CD1c-positive myeloid dendritic cell (primary cell): ENCODE data around the gene SCN4A.
A peak's percentile ranks its signal among the peaks of the same experiment; 100 is the strongest.
"Not testable (repeated sequence)": the region's sequence is repeated elsewhere in the genome, so short reads cannot be mapped to it uniquely, and the experiment has no call there.

ENCODE experiments used
- DNase-seq: peaks from one replicate; pipeline ENCODE4 v3.0.0-alpha.2; 2016; ENCODE audit errors: extremely low spot score

SCN4A gene

DNA sequence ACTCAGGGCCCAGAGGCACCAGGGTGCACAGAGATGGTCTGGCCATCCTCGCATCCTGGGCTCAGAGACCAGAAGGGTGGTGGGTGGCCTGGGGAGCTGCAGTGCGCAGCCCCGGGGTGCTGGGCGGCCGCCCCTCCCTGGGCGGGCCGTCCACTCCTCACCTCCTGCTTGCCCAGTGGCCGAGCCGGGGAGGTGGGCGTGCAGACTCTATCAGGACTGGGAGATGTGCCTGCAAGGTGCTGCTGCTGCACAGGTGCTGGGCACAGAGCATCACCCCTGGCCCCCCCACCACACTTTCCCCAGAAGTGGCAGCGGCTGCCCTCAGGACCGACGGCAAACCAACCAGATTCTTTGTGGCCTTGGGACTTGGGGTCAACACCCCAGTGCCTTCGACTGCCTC, at the start of gene SCN4A:
SCN4A (minus strand) TSS at position 123 of the 400 bp plus-strand sequence; CDS start at position 46, 77 bp downstream.
- DNase-seq, result no peak

DNA sequence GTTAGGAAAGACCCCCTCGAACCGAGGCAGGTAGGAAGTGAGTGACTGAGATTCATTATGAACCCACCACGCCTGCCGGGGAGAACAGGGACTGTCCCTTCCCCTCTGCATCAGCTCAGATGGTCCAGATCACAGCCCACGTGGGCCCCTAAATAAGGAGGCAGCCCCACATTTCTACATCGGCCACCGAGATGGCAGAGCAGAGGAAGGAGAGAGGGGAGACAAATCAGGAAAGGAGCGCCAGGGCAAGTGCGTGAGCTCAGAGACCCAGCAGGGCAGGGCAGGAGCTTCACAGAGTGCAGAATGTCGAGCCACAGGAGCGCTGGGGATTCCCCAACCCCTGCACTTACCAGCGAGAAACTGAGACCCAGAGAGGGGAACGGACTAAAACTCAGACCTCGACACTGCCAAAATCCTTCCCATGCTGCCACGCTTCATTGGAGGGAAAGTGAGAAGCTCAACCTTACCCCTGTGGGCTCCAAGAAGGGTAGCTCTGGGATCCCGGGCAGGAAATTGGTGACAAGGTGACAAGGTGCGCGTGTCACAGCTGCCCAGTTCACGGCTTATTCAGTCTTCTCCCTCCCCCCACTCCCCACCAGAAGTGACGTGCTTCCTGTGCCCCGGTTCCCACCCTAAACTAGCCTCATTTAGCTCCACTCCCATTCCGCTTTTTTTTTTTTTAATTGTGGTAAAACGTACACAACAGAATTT, 47.5 kb upstream of the SCN4A start, which contains the start of gene ICAM2:
ICAM2 (minus strand) TSS at position 578 of the 711 bp plus-strand sequence. CDS start 13,942 bp downstream, outside the sequence.
- DNase-seq, result peak; percentile 79

DNA sequence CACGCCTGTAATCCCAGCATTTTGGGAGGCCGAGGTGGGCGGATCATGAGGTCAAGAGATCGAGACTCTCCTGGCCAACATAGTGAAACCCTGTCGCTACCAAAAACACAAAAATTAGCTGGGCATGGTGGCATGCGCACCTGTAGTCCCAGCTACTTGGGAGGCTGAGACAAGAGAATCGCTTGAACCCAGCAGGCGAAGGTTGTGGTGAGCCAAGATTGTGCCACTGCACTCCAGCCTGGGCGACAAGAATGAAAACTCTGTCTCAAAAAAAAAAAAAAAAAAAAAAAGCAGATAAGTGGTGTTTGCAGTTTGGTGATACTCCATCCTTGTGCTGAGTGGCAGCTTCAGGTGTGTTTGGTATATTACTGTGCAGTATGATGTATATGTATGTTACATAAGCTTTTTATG, 46.8 kb upstream of the SCN4A start:
- not testable (repeated sequence) for DNase-seq

DNA sequence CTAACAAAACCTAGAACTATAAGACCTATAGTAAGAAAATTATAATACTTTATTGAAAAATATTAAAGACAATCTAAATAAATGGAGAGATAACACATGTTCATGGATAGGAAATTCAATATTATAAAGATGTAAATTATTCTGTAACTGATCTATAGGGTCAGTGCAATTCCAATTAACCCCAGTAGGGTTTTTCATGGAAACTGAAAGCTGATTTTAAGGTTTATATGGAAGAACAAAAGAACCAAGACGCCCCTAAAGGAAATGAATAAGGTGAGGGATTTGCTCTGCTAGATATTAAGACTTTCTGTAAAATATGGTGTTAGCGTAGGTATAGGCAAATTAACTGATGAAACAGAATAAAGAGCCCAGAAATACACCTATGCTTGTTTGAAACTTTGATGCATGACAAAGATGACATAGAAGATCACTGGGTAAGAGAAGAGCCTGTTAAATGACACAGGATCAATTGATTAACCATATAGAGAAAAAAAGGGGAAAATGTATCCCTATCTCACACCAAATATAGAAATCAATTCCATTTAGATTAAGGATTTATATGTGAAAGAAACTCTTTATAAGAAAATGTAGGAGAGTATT, 44.8 kb upstream of the SCN4A start:
- DNase-seq, result no peak

DNA sequence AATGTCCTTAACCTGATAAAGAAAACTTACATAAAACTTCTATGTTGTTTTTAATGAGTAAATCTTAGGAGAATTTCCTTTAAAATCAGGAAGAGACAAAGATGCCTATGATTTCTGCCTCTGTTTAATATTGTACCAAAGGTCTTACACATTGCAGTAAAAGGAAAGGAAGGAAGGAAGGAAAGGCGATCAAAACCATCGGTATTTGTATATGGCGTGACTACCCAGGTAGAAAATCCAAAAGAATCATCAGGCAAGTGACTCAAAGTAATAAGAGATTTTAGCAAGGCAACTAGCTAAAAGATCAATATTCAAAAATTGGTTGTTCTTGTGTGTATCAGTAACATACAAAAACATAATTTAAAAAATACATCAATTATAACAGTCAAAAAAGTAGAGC, 44.3 kb upstream of the SCN4A start:
- DNase-seq, result no peak

DNA sequence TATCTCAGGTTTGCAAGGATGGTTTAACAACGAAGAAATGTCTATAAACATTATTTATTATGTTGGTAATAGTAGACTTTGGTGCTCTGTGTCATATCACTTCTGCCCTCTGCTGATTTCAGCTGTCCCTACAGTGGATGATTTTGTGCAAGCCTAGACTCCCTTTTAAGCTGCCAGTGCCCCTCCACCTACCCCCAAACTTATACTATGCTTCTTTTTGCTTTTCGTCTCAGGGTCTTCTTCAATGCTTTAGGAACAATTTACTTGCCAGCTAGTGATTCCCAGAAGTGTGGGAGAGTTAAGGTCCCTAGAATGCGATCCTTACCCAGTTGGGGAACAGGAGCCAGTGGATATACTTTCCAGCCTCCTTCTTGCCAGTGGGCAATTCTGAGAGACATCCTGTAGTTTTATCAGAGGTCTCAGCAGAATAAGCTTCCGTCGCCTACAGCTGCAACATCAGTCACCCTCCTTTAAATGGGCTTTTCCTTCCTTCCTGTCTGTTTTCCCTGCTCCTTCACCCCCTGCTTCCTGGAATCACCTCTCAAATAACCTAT, 43.6 kb upstream of the SCN4A start:
- DNase-seq, result no peak

DNA sequence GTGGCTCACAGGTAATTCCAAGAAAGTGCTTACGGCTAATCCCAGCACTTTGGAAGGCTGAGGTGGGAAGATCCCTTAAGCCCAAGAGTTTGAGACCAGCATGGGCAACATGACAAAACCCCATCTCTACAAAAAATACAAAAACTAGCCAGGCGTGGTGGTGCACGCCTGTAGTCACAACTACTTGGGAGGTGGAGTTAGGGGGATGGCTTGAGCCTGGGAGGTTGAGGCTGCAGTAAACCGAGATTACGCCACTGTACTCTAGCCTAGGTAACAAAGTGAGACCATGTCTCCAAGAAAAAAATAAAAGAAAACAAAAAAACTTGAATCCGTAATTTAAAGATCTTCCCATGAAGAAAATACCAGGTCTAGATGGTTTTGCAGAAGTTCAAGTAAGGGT, 42.7 kb upstream of the SCN4A start:
- DNase-seq, result no peak

DNA sequence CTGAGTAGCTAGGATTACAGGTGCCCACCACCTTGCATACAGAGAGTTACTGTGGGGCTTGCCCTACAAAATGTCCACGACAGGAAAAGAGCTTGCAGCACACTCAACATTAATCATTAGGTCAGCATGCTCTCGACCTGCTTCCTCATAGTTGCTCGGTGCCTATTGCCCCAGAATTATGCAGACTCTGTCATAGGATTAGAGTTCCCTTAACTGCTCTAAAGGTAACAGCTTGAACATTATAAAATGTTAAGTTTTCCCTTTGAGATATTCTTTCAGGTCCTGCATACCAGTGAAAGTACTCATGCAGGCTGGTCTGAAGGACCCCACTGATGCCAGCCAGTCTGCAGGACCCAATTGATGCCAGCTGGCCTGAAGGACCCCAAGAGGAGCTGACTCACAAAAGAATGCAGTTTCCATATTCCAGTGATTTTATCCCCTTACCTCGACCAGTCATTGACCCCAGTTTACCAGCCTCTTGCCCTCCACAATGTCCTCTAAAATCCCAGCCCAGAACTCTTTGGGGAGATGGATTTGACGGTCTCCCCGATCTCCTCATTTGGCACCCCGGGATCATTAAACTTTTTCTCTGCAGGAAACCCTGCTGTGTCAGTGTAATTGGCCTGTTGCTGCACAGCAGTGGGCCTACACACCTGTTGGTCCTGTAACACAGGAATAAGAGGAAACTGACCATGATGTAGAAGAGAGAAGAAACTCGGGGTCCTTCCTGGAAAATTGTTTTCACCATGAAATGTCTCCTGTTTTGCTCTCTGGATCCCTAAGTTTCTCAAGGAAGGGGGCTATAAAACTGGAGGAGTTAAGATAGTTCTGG, 37.1 kb upstream of the SCN4A start:
- DNase-seq, result peak; percentile 68

DNA sequence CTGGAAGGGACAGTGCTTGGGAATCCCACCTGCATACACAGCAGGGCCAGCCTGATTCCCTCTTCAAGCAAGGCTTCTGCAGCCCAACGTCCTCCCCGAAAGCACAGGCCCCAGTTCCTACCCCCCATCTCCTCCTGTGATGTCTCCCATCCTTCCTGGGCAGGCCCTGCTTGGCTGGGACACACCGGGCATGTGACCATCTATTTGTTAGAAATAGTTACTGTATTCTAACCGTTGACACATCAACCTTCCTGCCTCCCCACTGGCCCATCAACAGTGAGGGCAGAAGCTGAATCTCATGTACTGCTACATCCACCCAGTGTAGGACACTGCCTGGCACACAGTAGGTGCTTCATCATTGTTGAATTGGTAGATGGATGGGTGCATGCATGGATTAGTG, 36.1 kb upstream of the SCN4A start:
- no peak for DNase-seq

DNA sequence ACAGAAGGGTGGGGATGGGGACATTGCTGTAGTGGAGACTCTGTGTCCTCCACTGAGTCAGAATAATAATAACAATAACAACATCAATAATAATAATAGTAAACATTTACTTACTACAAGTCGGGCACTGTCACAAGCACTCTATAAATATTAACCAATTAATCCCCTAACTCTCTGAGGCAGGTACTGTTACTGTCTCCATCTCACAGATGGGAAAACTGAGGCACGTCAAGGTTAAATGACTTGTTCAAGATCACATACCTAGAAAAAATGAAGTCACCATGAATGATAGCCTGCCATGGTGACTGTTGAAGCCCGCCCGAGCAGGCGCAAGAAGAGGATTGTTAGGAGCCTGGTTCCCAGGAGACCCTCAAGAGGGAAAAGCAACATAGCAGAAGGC, 35.6 kb upstream of the SCN4A start:
- DNase-seq, result no peak

DNA sequence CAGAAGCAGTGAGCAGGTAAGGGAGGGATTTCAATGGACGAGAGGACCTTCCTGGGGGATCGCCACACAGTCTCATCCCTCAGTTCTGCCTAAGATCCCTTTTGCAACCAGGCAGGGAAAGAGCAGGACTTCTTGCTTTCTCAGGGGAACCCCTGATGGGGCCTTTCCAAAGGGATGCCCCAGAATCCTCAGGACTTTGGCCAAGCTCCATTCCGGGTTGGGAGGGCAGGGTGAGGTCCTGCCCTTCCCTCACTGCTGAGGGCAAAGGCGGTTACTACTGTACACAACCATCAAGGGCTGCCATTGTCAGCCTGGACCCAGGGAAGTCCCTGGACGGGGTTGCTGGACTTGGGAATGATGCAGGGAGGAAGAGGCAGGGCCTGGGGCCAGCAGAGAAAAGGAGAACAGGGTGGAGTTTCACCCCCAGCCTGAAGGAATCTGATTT, 35.1 kb upstream of the SCN4A start:
- DNase-seq, result no peak

DNA sequence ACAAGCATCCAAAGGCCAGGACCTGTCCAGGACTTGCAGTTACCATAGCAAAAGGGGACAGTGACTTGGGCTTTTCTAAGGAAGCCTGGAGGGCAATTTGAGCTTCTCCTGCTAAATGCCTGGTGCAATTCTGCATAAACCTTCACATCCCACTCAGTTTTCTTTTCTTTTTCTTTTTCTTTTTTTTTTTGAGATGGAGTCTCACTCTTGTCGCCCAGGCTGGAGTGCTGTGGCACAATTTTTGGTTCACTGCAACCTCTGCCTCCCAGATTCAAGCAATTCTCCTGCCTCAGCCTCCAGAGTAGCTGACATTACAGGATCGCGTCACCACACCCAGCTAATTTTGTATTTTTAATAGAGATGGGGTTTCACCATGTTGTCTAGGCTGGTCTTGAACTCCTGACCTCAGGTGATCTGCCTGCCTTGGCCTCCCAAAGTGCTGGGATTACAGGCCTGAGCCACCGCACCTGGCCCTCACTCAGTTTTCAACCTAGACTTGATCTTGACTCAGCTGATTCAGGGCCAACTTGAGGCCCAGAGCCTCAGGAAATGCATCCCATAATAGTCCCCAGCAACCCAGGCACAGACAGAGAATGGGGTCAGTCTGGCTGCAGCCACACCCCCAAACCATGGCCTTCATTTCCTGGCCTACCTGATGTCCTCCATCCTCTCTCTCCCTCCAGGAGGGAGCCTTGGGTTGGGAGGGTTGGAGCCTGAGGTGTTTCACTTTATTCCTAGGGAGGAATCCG, 34.5 kb upstream of the SCN4A start:
- not testable (repeated sequence) for DNase-seq

DNA sequence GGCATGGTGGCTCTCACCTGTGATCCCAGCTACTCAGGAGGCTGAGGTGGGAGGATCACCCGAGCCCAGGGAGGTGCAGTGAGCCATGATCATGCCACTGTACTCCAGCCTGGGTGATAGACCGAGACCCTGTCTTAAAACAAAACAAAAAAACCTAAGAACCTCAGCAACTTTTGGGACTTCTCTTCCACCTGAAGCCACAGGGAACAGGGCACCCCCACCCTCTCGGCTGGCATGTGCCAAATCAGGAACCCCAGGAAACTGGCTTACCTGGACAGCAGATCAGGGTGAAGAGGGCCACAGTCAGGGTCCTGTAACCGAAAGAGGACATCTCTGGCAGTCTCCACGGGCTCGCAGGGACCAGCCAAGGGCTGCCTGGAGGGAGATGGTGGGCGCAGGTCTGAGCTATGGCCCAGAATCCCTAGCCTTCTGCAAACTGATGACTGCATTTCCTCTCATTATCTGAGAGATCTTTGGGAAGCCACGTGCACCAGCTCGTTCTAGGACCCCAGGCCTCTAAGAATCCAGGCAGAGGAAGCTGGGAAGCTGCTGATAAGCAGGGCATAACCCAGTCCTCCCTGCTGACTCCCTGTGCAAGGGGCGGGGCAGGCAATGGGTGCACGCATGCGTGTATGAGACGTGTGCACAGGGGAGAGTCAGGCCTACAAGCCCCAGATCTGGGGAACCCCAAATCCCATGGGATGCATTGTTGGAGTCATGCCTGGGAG, 33.8 kb upstream of the SCN4A start:
- no peak for DNase-seq

DNA sequence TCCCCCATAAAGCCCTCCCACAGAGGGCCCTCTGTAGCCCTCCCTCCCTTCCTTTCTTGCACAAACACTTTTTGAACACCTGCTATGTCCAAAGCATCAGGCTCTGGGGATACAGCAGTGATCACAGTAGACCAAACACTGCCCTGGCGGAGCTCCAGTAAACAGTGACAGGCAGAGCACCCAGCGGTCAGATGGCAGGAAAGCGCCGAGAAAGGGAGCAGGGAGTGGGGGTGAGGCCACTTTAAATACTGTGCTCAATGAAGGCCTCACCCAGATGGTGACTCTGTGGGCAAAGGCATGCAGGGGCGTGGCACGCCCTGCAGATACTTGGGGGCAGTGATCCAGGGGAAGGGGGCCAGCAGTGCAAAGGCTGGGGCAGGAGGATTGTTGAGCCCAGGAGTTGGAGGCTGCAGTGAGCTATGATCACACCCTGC, 33.0 kb upstream of the SCN4A start:
- DNase-seq, result no peak

DNA sequence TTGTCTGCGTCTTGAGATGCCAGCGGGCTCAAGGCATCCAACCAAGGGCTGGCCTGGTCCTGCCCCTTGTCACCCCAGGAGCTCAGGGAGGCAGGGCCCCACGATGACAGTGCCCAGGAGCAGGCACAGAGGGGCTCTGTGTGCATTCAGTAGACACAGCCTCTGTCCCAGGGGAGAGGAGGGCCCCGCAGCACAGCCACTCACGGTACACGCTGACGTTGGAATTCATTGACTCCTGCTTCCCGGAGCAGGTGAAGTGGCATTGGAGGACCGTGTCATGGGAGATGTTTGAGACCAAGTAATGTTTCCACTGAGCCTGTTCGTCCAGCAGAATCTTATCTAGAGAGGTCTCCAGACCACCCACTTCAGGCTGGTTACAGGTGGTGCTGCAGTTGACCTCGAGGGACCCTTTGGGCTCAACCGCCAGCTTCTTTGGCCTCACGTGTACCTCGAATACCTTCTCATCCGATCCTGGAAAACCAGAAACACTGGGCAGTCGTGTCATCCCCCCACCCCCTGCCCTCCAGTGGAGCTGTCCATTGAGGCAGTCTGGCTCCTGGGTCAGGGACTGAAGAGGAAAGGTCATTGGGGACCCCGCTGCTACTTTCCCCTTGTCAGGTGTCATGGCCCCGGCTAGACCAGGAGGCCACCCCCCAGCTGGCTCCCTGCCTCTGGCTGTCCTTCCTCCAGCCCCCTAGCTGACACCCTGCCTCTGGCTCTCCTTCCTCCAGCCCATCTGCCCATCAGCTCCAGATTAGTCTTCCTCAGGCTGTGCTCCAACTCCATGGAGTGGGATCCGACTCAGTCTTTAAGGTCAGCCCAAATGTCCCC, 32.4 kb upstream of the SCN4A start:
- no peak for DNase-seq

DNA sequence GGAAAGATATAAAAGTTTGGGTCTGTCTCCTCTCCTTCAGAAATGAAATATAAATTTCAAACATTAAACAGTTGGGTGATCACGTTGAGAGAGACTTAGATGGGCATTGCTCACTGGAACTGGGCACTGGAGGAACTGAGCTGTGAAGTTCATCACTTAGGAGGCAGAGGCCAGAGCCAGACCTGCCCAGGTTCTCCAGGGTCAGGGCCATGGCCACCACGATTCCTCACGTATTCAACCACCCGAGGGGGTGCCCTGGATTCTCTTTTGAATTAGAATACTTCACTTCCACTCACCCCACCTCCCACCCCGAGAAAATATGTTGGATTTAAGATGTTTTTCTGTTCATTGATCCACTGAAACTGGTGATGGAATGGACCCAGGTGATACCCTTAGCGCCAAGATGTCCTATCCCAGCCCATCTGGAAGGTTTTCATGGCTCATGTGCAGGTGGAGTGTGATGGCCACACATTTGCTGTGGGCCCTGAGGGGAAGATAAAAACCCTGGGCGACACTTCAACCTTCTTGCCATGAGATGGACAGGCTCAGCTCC, 31.6 kb upstream of the SCN4A start:
- no peak for DNase-seq

DNA sequence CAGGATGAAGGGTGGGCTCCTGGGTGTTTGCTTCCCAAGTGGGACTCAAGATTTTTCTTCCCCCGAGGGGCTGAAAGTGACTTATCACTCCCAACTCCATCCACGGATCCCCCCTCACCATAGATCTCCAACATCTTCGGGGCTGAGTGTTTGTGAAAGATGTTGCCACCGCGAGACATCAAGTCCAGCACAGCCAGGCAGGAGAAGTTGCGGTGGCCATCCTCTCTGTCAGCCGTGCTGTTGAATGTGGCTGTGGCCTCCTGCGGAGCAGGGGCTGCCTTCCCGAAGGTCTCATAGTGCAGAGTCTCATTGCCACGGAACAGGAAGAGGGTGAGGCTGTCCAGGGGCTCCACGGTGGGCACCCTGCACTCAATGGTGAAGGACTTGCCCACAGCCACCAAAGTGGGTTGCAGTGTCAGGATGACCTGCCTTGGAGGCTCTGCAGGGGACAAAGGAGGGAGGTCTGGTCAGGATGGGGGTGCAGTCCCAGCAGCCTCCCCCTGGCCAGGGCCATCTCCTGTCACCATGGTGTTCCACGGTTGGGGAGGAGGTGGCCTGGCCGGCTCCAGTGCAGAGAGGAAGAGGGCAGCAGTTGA, 30.9 kb upstream of the SCN4A start:
- no peak for DNase-seq

DNA sequence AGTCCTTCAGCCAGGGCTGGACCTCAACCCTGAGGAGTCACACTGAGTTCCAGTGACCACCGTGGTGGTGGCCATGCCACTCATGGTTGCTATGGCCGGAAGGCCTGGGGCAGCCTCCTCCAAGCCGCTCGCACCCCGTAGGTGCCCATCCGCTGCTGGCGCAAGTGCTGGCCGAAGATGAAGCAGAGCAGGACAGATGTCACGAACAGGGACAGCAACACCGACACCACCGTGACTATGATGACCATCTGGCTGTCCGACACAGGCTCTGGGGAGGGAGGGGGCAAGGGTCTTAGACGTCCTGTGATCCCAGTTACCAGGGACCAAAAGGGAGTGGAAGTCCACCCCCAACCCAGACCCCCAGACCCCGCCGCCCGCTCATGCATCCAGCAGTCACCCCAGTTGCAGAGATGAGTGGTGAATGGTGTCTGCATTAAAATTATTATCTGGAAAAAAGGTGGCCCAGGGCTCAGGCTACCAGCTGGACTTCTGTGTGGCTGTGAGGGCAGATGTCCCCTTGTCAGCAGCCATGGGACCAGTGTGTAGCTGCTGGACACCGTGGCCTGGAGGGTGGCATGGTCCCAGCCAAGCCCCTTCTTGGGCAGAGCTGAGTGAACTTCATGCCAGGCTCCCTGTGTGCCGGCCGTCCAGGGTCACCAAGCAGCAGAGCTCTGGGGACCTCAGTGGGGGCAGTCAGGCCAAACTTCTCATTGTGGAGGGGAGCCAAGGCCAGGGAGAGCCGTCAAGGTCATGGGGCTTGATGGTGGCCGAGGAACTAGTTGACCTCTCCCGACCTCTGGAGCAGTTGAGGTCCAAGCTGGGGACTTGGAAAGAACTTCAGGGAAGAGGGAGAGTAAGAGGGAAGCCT, 30.2 kb upstream of the SCN4A start:
- no peak for DNase-seq
